SK-N-SH (cell line): ENCODE measurements around the gene PTGIS. TPM values are rescaled to one million over a fixed set of nuclear protein-coding genes. Genes with fewer than 3 reads are reported as not detected.

Experiments used
- CTCF ChIA-PET: fragments of 300-600, 350-600 bp; formaldehyde crosslinking; extraction: SDS; loops from one replicate; lab custom pipeline; 2021; lab: Yijun Ruan, JAX
- POLR2A ChIA-PET: fragments of 350-600 bp; sonication (Branson Sonifier 250); formaldehyde crosslinking; extraction: SDS; loops from one replicate; lab custom pipeline; 2020; ENCODE audit warnings: antibody characterized with exemption, inconsistent platforms; lab: Yijun Ruan, JAX
- DNase-seq: peaks from one replicate; pipeline ENCODE4 v3.0.0; 2012
- H2AFZ ChIP-seq: fragments of 200-600 bp; sonication (generic); 2 replicates; pipeline ENCODE4 v1.8.1; 2016; ENCODE audit warnings: antibody characterized with exemption, mild to moderate bottlenecking, low read depth
- H3F3A ChIP-seq: fragments of 200-600 bp; sonication (generic); replicated peaks from 2 replicates; pipeline ENCODE3; 2016; ENCODE audit warnings: antibody characterized with exemption, mild to moderate bottlenecking; ENCODE audit not compliant: insufficient read depth
- H3K27ac ChIP-seq, 2 experiments: fragments of 200-500 bp in 1 of 2; fragments of 200-600 bp in 1 of 2; sonication (Bioruptor generic) in 1 of 2; sonication (generic), shearing (Covaris generic) in 1 of 2; 2 replicates each; pipeline versions ENCODE4 v1.5.1 to v1.6.1; 2014 to 2016; ENCODE audit warnings: low read depth in 2 of 2, inconsistent platforms in 1 of 2, low read length in 1 of 2, mild to moderate bottlenecking in 1 of 2, mixed read lengths in 1 of 2
- H3K27me3 ChIP-seq: fragments of 200-600 bp; sonication (generic), shearing (Covaris generic); 2 replicates; pipeline ENCODE4 v1.6.1; 2016; ENCODE audit warnings: mixed run types; ENCODE audit not compliant: insufficient read depth
- H3K36me3 ChIP-seq, 2 experiments: fragments of 200-500 bp in 1 of 2; fragments of 200-600 bp in 1 of 2; sonication (Bioruptor generic) in 1 of 2; sonication (generic) in 1 of 2; replicated peaks in 1 of 2; 2 replicates each; pipeline versions ENCODE3 to v1.5.1; 2014 to 2016; ENCODE audit warnings: low read length in 1 of 2, mild to moderate bottlenecking in 1 of 2; ENCODE audit not compliant: insufficient read depth in 2 of 2, control insufficient read depth in 1 of 2
- H3K4me1 ChIP-seq, 2 experiments: fragments of 200-500 bp in 1 of 2; fragments of 200-600 bp in 1 of 2; sonication (Bioruptor generic) in 1 of 2; sonication (generic), shearing (Covaris generic) in 1 of 2; 2 replicates each; pipeline versions ENCODE4 v1.5.1 to v1.6.1; 2014 to 2016; ENCODE audit warnings: low read depth in 1 of 2, low read length in 1 of 2, mixed run types in 1 of 2; ENCODE audit not compliant: insufficient read depth in 2 of 2, control insufficient read depth in 1 of 2
- H3K4me2 ChIP-seq: fragments of 200-600 bp; sonication (generic), shearing (Covaris generic); 2 replicates; pipeline ENCODE4 v1.6.1; 2017; ENCODE audit warnings: mixed run types
- H3K4me3 ChIP-seq, 2 experiments: fragments of 200-500 bp in 1 of 2; fragments of 200-600 bp in 1 of 2; sonication (Bioruptor generic) in 1 of 2; sonication (generic), shearing (Covaris generic) in 1 of 2; 2 replicates each; pipeline versions ENCODE4 v1.5.1 to v1.8.1; 2014 to 2016; ENCODE audit warnings: low read depth in 2 of 2, inconsistent platforms in 1 of 2, low read length in 1 of 2, mild to moderate bottlenecking in 1 of 2, mixed read lengths in 1 of 2, moderate library complexity in 1 of 2
- H3K79me2 ChIP-seq: fragments of 200-600 bp; sonication (generic); 2 replicates; pipeline ENCODE4 v1.8.1; 2017; ENCODE audit warnings: mild to moderate bottlenecking; ENCODE audit not compliant: insufficient read depth
- H3K9ac ChIP-seq: fragments of 200-600 bp; sonication (generic); 2 replicates; pipeline ENCODE4 v1.6.1; 2017; ENCODE audit warnings: mixed run types
- H3K9me2 ChIP-seq: fragments of 200-600 bp; sonication (generic); 2 replicates; pipeline ENCODE4 v1.6.1; 2017; ENCODE audit warnings: mixed run types
- H3K9me3 ChIP-seq: fragments of 200-600 bp; sonication (generic); 2 replicates; pipeline ENCODE4 v1.6.1; 2017; ENCODE audit warnings: mixed run types, mild to moderate bottlenecking, moderate library complexity
- H4K20me1 ChIP-seq: fragments of 200-600 bp; sonication (generic); 2 replicates; pipeline ENCODE4 v1.6.1; 2017; ENCODE audit warnings: mild to moderate bottlenecking, mixed run types; ENCODE audit not compliant: insufficient read depth
- EZH2phosphoT487 ChIP-seq: fragments of 200-600 bp; sonication (generic); IDR thresholded peaks from 2 replicates; pipeline ENCODE4 v1.6.1; 2017; ENCODE audit warnings: low read depth, mixed run types, mild to moderate bottlenecking, antibody characterized with exemption, moderate library complexity, borderline replicate concordance
- FOXM1 ChIP-seq: IDR thresholded peaks from 2 replicates; pipeline ENCODE4 v1.4.0; 2012; ENCODE audit warnings: low read depth, mild to moderate bottlenecking
- GABPA ChIP-seq: IDR thresholded peaks from 2 replicates; pipeline ENCODE4 v1.4.0; 2012; ENCODE audit warnings: low read depth, mild to moderate bottlenecking
- MAX ChIP-seq: IDR thresholded peaks from 2 replicates; pipeline ENCODE4 v1.4.0; 2012; ENCODE audit warnings: low read depth
- MXI1 ChIP-seq: IDR thresholded peaks from 2 replicates; pipeline ENCODE4 v1.6.1; 2012; ENCODE audit warnings: mild to moderate bottlenecking, low read depth, low read length, improper control_type of control experiment
- NRF1 ChIP-seq: IDR thresholded peaks from 2 replicates; pipeline ENCODE4 v1.6.1; 2012; ENCODE audit warnings: low read depth, mild to moderate bottlenecking, low read length
- RAD21 ChIP-seq: IDR thresholded peaks from 2 replicates; pipeline ENCODE4 v1.6.1; 2012; ENCODE audit warnings: mild to moderate bottlenecking, low read length
- RCOR1 ChIP-seq: fragments of 150-350 bp; IDR thresholded peaks from 2 replicates; pipeline ENCODE4 v1.6.1; 2017; ENCODE audit warnings: antibody characterized with exemption, low read length
- RFX5 ChIP-seq: IDR thresholded peaks from 2 replicates; pipeline ENCODE4 v1.6.1; 2012; ENCODE audit warnings: mild to moderate bottlenecking, improper control_type of control experiment, low read length
- ZBTB33 ChIP-seq: IDR thresholded peaks from 2 replicates; pipeline ENCODE4 v1.4.0; 2012; ENCODE audit warnings: low read depth, borderline replicate concordance
- WGBS: methylation state at CpG from one replicate; pipeline ENCODE4 v1.1.6; 2017; ENCODE audit warnings: low lambda C conversion rate; 5-methylcytosine and 5-hydroxymethylcytosine counted together
- polyA plus RNA-seq, 3 experiments: library from polyadenylated mRNA; depleted of rRNA; stranded (reverse); fragments of >200 nt; gene quantifications; 2 replicates each; pipeline ENCODE4 v1.2.3, GENCODE V29; 2012
- TF ChIP-seq, protein P1 (sequence below): fragments of 200-600 bp; sonication (generic); IDR thresholded peaks from 2 replicates; pipeline ENCODE4 v1.6.1; 2017; ENCODE audit warnings: antibody characterized with exemption, mild to moderate bottlenecking, moderate library complexity
- TF ChIP-seq, protein P2 (sequence below): IDR thresholded peaks from 2 replicates; pipeline ENCODE4 v1.6.1; 2012; ENCODE audit warnings: mild to moderate bottlenecking, low read depth, low read length, moderate library complexity

The PTGIS gene
- polyA plus RNA-seq, 1 of the 3 experiments (the other 2 are of a cell fraction) = 1.0 TPM

DNA sequence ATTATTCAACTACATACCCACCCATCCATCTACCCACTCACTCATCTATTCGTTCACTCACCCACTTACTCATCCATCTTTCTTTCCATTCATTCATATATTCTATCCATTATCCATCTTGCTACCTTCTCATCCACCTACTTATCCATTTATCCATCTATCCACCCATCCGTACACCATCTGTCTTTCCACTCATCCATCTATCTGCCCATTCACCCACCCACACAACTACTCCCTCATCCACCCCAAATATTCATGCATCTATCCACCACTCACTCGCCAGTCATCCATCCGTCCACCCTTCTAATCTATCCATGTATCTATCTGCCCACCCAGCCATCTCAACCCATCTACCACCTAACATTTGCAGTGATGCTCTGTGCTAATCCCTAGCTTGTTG lies 71.9 kb downstream of the PTGIS start:
- TF ChIP-seq RFX5 = no peak
- TF ChIP-seq NRF1 = no peak
- TF ChIP-seq, protein P1, sequence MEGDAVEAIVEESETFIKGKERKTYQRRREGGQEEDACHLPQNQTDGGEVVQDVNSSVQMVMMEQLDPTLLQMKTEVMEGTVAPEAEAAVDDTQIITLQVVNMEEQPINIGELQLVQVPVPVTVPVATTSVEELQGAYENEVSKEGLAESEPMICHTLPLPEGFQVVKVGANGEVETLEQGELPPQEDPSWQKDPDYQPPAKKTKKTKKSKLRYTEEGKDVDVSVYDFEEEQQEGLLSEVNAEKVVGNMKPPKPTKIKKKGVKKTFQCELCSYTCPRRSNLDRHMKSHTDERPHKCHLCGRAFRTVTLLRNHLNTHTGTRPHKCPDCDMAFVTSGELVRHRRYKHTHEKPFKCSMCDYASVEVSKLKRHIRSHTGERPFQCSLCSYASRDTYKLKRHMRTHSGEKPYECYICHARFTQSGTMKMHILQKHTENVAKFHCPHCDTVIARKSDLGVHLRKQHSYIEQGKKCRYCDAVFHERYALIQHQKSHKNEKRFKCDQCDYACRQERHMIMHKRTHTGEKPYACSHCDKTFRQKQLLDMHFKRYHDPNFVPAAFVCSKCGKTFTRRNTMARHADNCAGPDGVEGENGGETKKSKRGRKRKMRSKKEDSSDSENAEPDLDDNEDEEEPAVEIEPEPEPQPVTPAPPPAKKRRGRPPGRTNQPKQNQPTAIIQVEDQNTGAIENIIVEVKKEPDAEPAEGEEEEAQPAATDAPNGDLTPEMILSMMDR = no peak
- TF ChIP-seq GABPA = no peak
- TF ChIP-seq EZH2phosphoT487 = no peak
- TF ChIP-seq RAD21 = no peak
- TF ChIP-seq MXI1 = no peak
- no peak for TF ChIP-seq ZBTB33
- no peak for TF ChIP-seq MAX
- TF ChIP-seq, protein P2, sequence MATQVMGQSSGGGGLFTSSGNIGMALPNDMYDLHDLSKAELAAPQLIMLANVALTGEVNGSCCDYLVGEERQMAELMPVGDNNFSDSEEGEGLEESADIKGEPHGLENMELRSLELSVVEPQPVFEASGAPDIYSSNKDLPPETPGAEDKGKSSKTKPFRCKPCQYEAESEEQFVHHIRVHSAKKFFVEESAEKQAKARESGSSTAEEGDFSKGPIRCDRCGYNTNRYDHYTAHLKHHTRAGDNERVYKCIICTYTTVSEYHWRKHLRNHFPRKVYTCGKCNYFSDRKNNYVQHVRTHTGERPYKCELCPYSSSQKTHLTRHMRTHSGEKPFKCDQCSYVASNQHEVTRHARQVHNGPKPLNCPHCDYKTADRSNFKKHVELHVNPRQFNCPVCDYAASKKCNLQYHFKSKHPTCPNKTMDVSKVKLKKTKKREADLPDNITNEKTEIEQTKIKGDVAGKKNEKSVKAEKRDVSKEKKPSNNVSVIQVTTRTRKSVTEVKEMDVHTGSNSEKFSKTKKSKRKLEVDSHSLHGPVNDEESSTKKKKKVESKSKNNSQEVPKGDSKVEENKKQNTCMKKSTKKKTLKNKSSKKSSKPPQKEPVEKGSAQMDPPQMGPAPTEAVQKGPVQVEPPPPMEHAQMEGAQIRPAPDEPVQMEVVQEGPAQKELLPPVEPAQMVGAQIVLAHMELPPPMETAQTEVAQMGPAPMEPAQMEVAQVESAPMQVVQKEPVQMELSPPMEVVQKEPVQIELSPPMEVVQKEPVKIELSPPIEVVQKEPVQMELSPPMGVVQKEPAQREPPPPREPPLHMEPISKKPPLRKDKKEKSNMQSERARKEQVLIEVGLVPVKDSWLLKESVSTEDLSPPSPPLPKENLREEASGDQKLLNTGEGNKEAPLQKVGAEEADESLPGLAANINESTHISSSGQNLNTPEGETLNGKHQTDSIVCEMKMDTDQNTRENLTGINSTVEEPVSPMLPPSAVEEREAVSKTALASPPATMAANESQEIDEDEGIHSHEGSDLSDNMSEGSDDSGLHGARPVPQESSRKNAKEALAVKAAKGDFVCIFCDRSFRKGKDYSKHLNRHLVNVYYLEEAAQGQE = no peak
- TF ChIP-seq FOXM1 = no peak
- no peak for TF ChIP-seq RCOR1
- Histone ChIP-seq H3K27ac (no peak overlapping the region), H3K9me2 (no peaks in the 10 kb centered on the region), H3K4me1 (no peaks in the 10 kb centered on the region), H3K9me3 (no peaks in the 10 kb centered on the region), H3K27me3 (peaks cover 12% of the 10 kb centered on the region), H3F3A (no peaks in the 10 kb centered on the region), H3K4me2 (no peak overlapping the region), H3K4me3 (no peak overlapping the region), H2AFZ (no peak overlapping the region), H3K36me3 (no peaks in the 10 kb centered on the region), H3K79me2 (no peaks in the 10 kb centered on the region), H4K20me1 (no peaks in the 10 kb centered on the region), H3K9ac (no peak overlapping the region)
- POLR2A ChIA-PET = no interaction called here
- WGBS = 39% methylated on average over 4 of the region's 4 CpGs
- no peak for DNase-seq
- CTCF ChIA-PET = interaction anchor here (1.3 to 5.1 kb wide), 4 partner anchors 9 to 176 kb away, joined by 3 to 37 read pairs (median 18); no protein-coding TSS in a partner anchor
